H1 (cell line): ENCODE data around the gene BSND. TPM values are rescaled to one million over a fixed set of nuclear protein-coding genes. Genes with fewer than 3 reads are reported as not detected.

Source experiments
- CTCF ChIA-PET: fragments of 300-600 bp; sonication (Branson Sonifier 250); formaldehyde crosslinking; loops from one replicate; lab custom pipeline; 2021; ENCODE audit not compliant: partially characterized antibody; lab: Charles Lee
- POLR2A ChIA-PET: fragments of 300-600 bp; sonication (Branson Sonifier 250); formaldehyde crosslinking; loops from one replicate; lab custom pipeline; 2021; ENCODE audit warnings: inconsistent platforms; ENCODE audit not compliant: partially characterized antibody; lab: Charles Lee
- DNase-seq, 2 experiments: peaks; one replicate each; pipeline versions ENCODE4 v3.0.0 to v3.0.0-alpha.2; 2010 to 2022; ENCODE audit warnings: low spot score in 2 of 2, low read depth in 1 of 2, mixed read lengths in 1 of 2
- FAIRE-seq: peaks from 2 replicates; lab custom pipeline; 2011; peaks lifted over from hg19 to GRCh38; lab: Jason Lieb, UNC
- H2AFZ ChIP-seq: 2 replicates; pipeline ENCODE4 v1.8.1; 2012; ENCODE audit warnings: low read length, inconsistent platforms
- H2AK5ac ChIP-seq: 2 replicates; pipeline ENCODE4 v1.6.1; 2013; ENCODE audit warnings: low read depth, low read length
- H2BK120ac ChIP-seq: replicated peaks from 2 replicates; pipeline ENCODE3; 2013; ENCODE audit warnings: low read depth, low read length, inconsistent platforms
- H2BK12ac ChIP-seq: 2 replicates; pipeline ENCODE4 v1.6.1; 2013; ENCODE audit warnings: low read depth, low read length
- H2BK15ac ChIP-seq: 2 replicates; pipeline ENCODE4 v1.6.1; 2013; ENCODE audit warnings: low read length
- H2BK20ac ChIP-seq: 2 replicates; pipeline ENCODE4 v1.6.1; 2013; ENCODE audit warnings: low read length
- H2BK5ac ChIP-seq: 2 replicates; pipeline ENCODE4 v1.6.1; 2013; ENCODE audit warnings: low read depth, low read length
- H3K14ac ChIP-seq: 2 replicates; pipeline ENCODE4 v1.6.1; 2013; ENCODE audit warnings: inconsistent platforms; ENCODE audit not compliant: insufficient read length
- H3K18ac ChIP-seq: 2 replicates; pipeline ENCODE4 v1.6.1; 2013; ENCODE audit warnings: low read length; ENCODE audit errors: extremely low read depth
- H3K23ac ChIP-seq: 2 replicates; pipeline ENCODE4 v1.6.1; 2013; ENCODE audit warnings: inconsistent platforms; ENCODE audit not compliant: insufficient read length
- H3K23me2 ChIP-seq: 2 replicates; pipeline ENCODE4 v1.6.1; 2013; ENCODE audit warnings: low read depth, low read length
- H3K27ac ChIP-seq: 2 replicates; pipeline ENCODE4 v1.6.1; 2011; ENCODE audit warnings: low read depth, low read length, inconsistent platforms
- H3K27me3 ChIP-seq, 4 experiments: replicated peaks in 1 of 4; 1 replicate in 1 of 4; 2 replicates in 3 of 4; pipeline versions ENCODE4 v1.6.1 to v1.8.1; 2011 to 2013; ENCODE audit warnings: low read length in 3 of 4, mild to moderate bottlenecking in 3 of 4, inconsistent platforms in 2 of 4, mixed read lengths in 2 of 4, moderate library complexity in 1 of 4; ENCODE audit not compliant: control insufficient read depth in 3 of 4, insufficient read depth in 3 of 4; ENCODE audit errors: extremely low read depth in 1 of 4
- H3K36me3 ChIP-seq, 4 experiments: 2 replicates each; pipeline versions ENCODE4 v1.6.1 to v1.8.1; 2011 to 2013; ENCODE audit warnings: mild to moderate bottlenecking in 4 of 4, low read length in 3 of 4, moderate library complexity in 2 of 4, control low read depth in 1 of 4, inconsistent platforms in 1 of 4; ENCODE audit not compliant: insufficient read depth in 4 of 4, control insufficient read depth in 2 of 4
- H3K4ac ChIP-seq: replicated peaks from 2 replicates; pipeline ENCODE3; 2013; ENCODE audit warnings: low read length, low read depth, mixed read lengths, inconsistent platforms; ENCODE audit not compliant: insufficient read length
- H3K4me1 ChIP-seq, 4 experiments: replicated peaks in 1 of 4; 1 replicate in 1 of 4; 2 replicates in 3 of 4; pipeline versions ENCODE4 v1.6.1 to v1.8.1; 2011 to 2013; ENCODE audit warnings: low read length in 3 of 4, inconsistent platforms in 2 of 4, mixed read lengths in 1 of 4; ENCODE audit not compliant: insufficient read depth in 4 of 4, control insufficient read depth in 3 of 4
- H3K4me2 ChIP-seq, 2 experiments: 2 replicates each; pipeline versions ENCODE4 v1.6.1 to v1.8.1; 2011 to 2013; ENCODE audit warnings: low read depth in 2 of 2, low read length in 2 of 2, control low read depth in 1 of 2, inconsistent platforms in 1 of 2, mild to moderate bottlenecking in 1 of 2; ENCODE audit not compliant: insufficient read depth in 1 of 2
- H3K4me3 ChIP-seq, 4 experiments: fragments of 200-600, 300-600 bp in 1 of 4; sonication (generic), shearing (Covaris generic), sonication (Bioruptor Twin) in 1 of 4; 2 replicates each; pipeline versions ENCODE4 v1.5.1 to v1.8.1; 2011 to 2016; ENCODE audit warnings: low read length in 4 of 4, low read depth in 3 of 4, control low read depth in 2 of 4, inconsistent platforms in 2 of 4, mild to moderate bottlenecking in 2 of 4, mixed read lengths in 1 of 4, moderate library complexity in 1 of 4; ENCODE audit not compliant: insufficient read depth in 2 of 4; ENCODE audit errors: extremely low read depth in 1 of 4
- H3K56ac ChIP-seq: replicated peaks from 2 replicates; pipeline ENCODE3; 2013; ENCODE audit warnings: low read depth, mild to moderate bottlenecking, mixed read lengths, low read length, inconsistent platforms; ENCODE audit not compliant: insufficient read length
- H3K79me1 ChIP-seq: 2 replicates; pipeline ENCODE4 v1.6.1; 2013; ENCODE audit warnings: low read depth, low read length, control low read depth
- H3K79me2 ChIP-seq, 2 experiments: 2 replicates each; pipeline versions ENCODE4 v1.6.1 to v1.8.1; 2012 to 2013; ENCODE audit warnings: low read length in 2 of 2, mild to moderate bottlenecking in 2 of 2, inconsistent platforms in 1 of 2; ENCODE audit not compliant: insufficient read depth in 2 of 2, control insufficient read depth in 1 of 2
- H3K9ac ChIP-seq, 4 experiments: replicated peaks in 1 of 4; 1 replicate in 1 of 4; 2 replicates in 3 of 4; pipeline versions ENCODE4 v1.6.1 to v1.8.1; 2011 to 2013; ENCODE audit warnings: low read depth in 3 of 4, low read length in 3 of 4, control low read depth in 2 of 4, mild to moderate bottlenecking in 2 of 4, moderate library complexity in 2 of 4, inconsistent platforms in 1 of 4; ENCODE audit errors: extremely low read depth in 1 of 4
- H3K9me3 ChIP-seq, 2 experiments: 2 replicates each; pipeline versions ENCODE4 v1.6.1 to v1.8.1; 2012 to 2013; ENCODE audit warnings: mild to moderate bottlenecking in 2 of 2, moderate library complexity in 2 of 2, control low read depth in 1 of 2, inconsistent platforms in 1 of 2, low read depth in 1 of 2, low read length in 1 of 2, mixed read lengths in 1 of 2; ENCODE audit not compliant: insufficient read depth in 2 of 2
- H4K20me1 ChIP-seq, 2 experiments: replicated peaks in 1 of 2; 2 replicates each; pipeline versions ENCODE3 to v1.8.1; 2011 to 2013; ENCODE audit warnings: inconsistent platforms in 2 of 2, low read length in 2 of 2, mild to moderate bottlenecking in 1 of 2; ENCODE audit not compliant: insufficient read depth in 2 of 2, control insufficient read depth in 1 of 2
- H4K5ac ChIP-seq: 2 replicates; pipeline ENCODE4 v1.6.1; 2013; ENCODE audit warnings: low read length, low read depth, mixed read lengths, inconsistent platforms; ENCODE audit not compliant: insufficient read length
- H4K8ac ChIP-seq: 2 replicates; pipeline ENCODE4 v1.8.0; 2013; ENCODE audit warnings: mild to moderate bottlenecking, moderate library complexity, low read length, inconsistent platforms; ENCODE audit not compliant: insufficient read depth; ENCODE audit errors: extremely low read depth
- H4K91ac ChIP-seq: replicated peaks from 2 replicates; pipeline ENCODE3; 2013; ENCODE audit warnings: low read length, mixed read lengths, inconsistent platforms; ENCODE audit not compliant: insufficient read length
- BCL11A ChIP-seq, 2 experiments: IDR thresholded peaks; one replicate each; pipeline ENCODE4 v1.6.1; 2011; ENCODE audit warnings: low read depth in 2 of 2, low read length in 2 of 2, mild to moderate bottlenecking in 2 of 2
- E2F6 ChIP-seq: IDR thresholded peaks from 2 replicates; pipeline ENCODE4 v1.6.1; 2012; ENCODE audit warnings: inconsistent platforms
- GABPA ChIP-seq: IDR thresholded peaks from 2 replicates; pipeline ENCODE4 v1.6.1; 2011; ENCODE audit warnings: mild to moderate bottlenecking, low read length, moderate library complexity, borderline replicate concordance; ENCODE audit not compliant: insufficient read depth
- KDM4A ChIP-seq: IDR thresholded peaks from one replicate; pipeline ENCODE4 v1.7.1; 2012; ENCODE audit warnings: low read depth, mild to moderate bottlenecking, moderate library complexity, low read length, inconsistent platforms; ENCODE audit not compliant: severe bottlenecking
- NANOG ChIP-seq: IDR thresholded peaks from 2 replicates; pipeline ENCODE4 v1.6.1; 2011; ENCODE audit warnings: low read length, low read depth, mild to moderate bottlenecking, inconsistent platforms; ENCODE audit not compliant: insufficient read depth, poor library complexity, severe bottlenecking
- RXRA ChIP-seq: IDR thresholded peaks from 2 replicates; pipeline ENCODE4 v1.6.1; 2011; ENCODE audit warnings: low read depth, mild to moderate bottlenecking, low read length, moderate library complexity; ENCODE audit not compliant: insufficient read depth
- SAP30 ChIP-seq: fragments of 300-600 bp; sonication (generic); IDR thresholded peaks from 2 replicates; pipeline ENCODE4 v1.7.1; 2012; ENCODE audit warnings: low read length, moderate library complexity, mild to moderate bottlenecking, inconsistent platforms; ENCODE audit not compliant: insufficient read depth, insufficient replicate concordance
- WGBS, 2 experiments: shearing (Covaris generic) in 1 of 2; methylation state at CpG; one replicate each; pipeline versions ENCODE4 v1.1.6 to v1.1.7; 2013 to 2015; ENCODE audit warnings: low lambda C conversion rate in 2 of 2, mixed read lengths in 2 of 2, inconsistent platforms in 1 of 2, low coverage in 1 of 2, missing lambda C conversion rate in 1 of 2; ENCODE audit not compliant: insufficient replicate concordance in 2 of 2, insufficient coverage in 1 of 2, insufficient read length in 1 of 2; ENCODE audit errors: extremely low coverage in 1 of 2, missing lambda C conversion rate in 1 of 2; 5-methylcytosine and 5-hydroxymethylcytosine counted together
- polyA plus RNA-seq, 7 experiments: library from polyadenylated mRNA; depleted of rRNA in 3 of 7; stranded (reverse) in 5 of 7; unstranded in 2 of 7; fragments of >200 nt in 5 of 7; fragments of 200-250 nt in 2 of 7; gene quantifications; 1 replicate in 5 of 7; 2 replicates in 1 of 7; 4 replicates in 1 of 7; pipeline versions ENCODE4 v1.2.1 to v1.2.3, GENCODE V29; 2011 to 2013; ENCODE audit warnings: missing spikeins in 2 of 7, mixed read lengths in 2 of 7
- total RNA-seq: library from RNA; stranded (reverse); fragmentation: NEBNext Ultra II Directional; extraction: Animal tissue kit (Norgen Biotek cat#: 25700); gene quantifications from 2 replicates; pipeline ENCODE4 v1.2.1, GENCODE V29; 2021
- TF ChIP-seq, protein P1 (sequence below): IDR thresholded peaks from 2 replicates; pipeline ENCODE4 v1.6.1; 2012; ENCODE audit warnings: low read length, inconsistent platforms

Gene BSND
- total and polyA plus RNA-seq, 2 of the 8 experiments (the other 6 are each of a cell fraction or from before 2014, with no cell fraction given), result 0.43 to 0.68 TPM

DNA sequence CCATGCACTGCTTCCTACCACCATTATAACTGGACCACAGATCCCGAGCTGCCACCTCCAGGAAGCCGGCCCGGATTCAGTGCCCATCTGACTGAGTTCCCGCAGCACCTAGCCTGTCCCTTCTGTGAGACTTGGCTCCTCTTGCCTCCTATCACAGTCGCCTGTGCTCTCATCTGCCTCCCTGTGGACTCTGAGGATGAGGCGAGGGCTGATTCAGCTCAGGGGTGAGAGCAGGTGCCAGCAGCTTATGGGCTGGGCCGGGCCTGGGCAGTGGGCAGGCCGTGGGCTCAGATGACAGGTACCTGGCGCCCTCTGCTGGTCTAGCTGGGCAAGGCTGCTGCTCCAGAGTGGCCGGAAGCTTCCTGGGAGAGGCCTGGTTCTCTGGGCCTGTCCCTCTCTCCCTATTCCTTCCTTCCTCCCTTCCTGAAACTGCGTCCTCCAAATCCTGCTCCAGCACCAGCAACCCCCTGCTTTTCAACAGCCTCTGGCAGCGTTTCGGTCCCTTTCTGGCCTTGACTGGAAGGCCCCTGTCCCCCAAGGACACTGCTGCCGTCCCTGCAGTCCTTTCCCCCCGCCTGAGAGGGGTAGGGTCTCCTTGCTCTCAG lies 23.3 kb downstream of the BSND start:
- Histone ChIP-seq H3K27ac (no peak overlapping the region), H3K4ac (no peak overlapping the region), H3K18ac (peak overlapping the region; percentile 66; the same call in 1 of the 2 replicates), H2AFZ (peak overlapping the region; percentile 96), H3K9ac (no peak overlapping the region), H3K4me1 (no peaks in the 10 kb centered on the region; a peak in 2 of 7 replicates), H3K14ac (no peak overlapping the region), H3K79me2 (peaks cover 0 to 2% of the 10 kb centered on the region in 2 experiments; a peak in 1 of 4 replicates), H2BK5ac (peak overlapping the region; percentile 88; the same call in 1 of the 2 replicates), H4K5ac (peak overlapping the region; percentile 27), H4K91ac (peak overlapping the region; percentile 92), H3K4me2 (no peak overlapping the region), H3K4me3 (no peak overlapping the region), H3K23me2 (no peaks in the 10 kb centered on the region), H2BK20ac (0 out of 2 replicates have a peak overlapping the region, but pooled peaks have one; percentile 8), H2BK120ac (no peak overlapping the region), H2BK15ac (peak overlapping the region; percentile 82; the same call in 1 of the 2 replicates), H3K23ac (no peak overlapping the region), H4K20me1 (no peaks in the 10 kb centered on the region), H3K56ac (no peak overlapping the region), H3K36me3 (no peaks in the 10 kb centered on the region), H4K8ac (no peak overlapping the region), H3K9me3 (no peaks in the 10 kb centered on the region), H3K27me3 (no peaks in the 10 kb centered on the region), H3K79me1 (no peaks in the 10 kb centered on the region), H2BK12ac (peak overlapping the region; percentile 69; the same call in 1 of the 2 replicates), H2AK5ac (no peak overlapping the region)
- DNase-seq (peak; percentile 95 to 98), FAIRE-seq (peak; percentile 87)
- ChIA-PET CTCF (interaction anchor here (0.5 to 14.1 kb wide), 43 partner anchors 12 to 245 kb away, joined by 3 to 343 read pairs (median 5); partner anchors contain the start of genes BSND and DHCR24), POLR2A (interaction anchor here (1.1 kb wide), 1 partner anchor 71 kb away, joined by 6 read pairs; no protein-coding TSS in a partner anchor)
- 37% methylated on average over 15 of the region's 15 CpGs; no CpG with 5 or more reads in 1 of the 2 experiments for WGBS, 2 experiments
- no peak for TF ChIP-seq NANOG
- TF ChIP-seq GABPA, result no peak; the same call in 1 of the 2 replicates
- TF ChIP-seq KDM4A, result no peak
- TF ChIP-seq E2F6, result 0 out of 2 replicates have a peak, but pooled peaks have one; percentile 55
- TF ChIP-seq, protein P1, sequence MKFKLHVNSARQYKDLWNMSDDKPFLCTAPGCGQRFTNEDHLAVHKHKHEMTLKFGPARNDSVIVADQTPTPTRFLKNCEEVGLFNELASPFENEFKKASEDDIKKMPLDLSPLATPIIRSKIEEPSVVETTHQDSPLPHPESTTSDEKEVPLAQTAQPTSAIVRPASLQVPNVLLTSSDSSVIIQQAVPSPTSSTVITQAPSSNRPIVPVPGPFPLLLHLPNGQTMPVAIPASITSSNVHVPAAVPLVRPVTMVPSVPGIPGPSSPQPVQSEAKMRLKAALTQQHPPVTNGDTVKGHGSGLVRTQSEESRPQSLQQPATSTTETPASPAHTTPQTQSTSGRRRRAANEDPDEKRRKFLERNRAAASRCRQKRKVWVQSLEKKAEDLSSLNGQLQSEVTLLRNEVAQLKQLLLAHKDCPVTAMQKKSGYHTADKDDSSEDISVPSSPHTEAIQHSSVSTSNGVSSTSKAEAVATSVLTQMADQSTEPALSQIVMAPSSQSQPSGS, result no peak
- TF ChIP-seq BCL11A (IDR thresholded peaks at IDR 0.05; ENCODE audit: low read depth in 2 of 2, low read length in 2 of 2), result no peak
- no peak for TF ChIP-seq RXRA
- TF ChIP-seq SAP30, result no peak
